GM21723 (cell line): ENCODE data around the gene SERPINE1.
A peak's percentile ranks its signal among the peaks of the same experiment; 100 is the strongest.
"Not testable (repeated sequence)": the region's sequence is repeated elsewhere in the genome, so short reads cannot be mapped to it uniquely, and the experiment has no call there.

Experiments used
- ATAC-seq: cut with Tn5 transposase; IDR thresholded peaks from one replicate; pipeline ENCODE4 v1.9.1; 2021; ENCODE audit warnings: mild to moderate bottlenecking, moderate library complexity; ENCODE audit not compliant: unreplicated experiment

Gene SERPINE1

DNA sequence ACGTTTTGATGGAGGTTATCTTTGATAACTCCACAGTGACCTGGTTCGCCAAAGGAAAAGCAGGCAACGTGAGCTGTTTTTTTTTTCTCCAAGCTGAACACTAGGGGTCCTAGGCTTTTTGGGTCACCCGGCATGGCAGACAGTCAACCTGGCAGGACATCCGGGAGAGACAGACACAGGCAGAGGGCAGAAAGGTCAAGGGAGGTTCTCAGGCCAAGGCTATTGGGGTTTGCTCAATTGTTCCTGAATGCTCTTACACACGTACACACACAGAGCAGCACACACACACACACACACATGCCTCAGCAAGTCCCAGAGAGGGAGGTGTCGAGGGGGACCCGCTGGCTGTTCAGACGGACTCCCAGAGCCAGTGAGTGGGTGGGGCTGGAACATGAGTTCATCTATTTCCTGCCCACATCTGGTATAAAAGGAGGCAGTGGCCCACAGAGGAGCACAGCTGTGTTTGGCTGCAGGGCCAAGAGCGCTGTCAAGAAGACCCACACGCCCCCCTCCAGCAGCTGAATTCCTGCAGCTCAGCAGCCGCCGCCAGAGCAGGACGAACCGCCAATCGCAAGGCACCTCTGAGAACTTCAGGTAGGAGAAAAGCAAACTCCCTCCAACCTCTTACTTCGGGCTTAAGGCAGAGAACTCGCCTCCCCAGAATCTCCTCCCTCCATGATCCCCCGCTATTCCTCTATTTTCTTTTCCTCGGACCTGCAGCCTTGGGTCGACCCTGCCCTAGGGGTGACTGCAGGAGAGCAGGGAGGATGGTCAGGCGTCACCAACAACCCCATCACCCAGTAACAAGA, at the start of gene SERPINE1:
SERPINE1 (plus strand) TSS at position 454 of the 809 bp plus-strand sequence. CDS start 1,290 bp downstream, outside the sequence.
- ATAC-seq, result peak; percentile 53

DNA sequence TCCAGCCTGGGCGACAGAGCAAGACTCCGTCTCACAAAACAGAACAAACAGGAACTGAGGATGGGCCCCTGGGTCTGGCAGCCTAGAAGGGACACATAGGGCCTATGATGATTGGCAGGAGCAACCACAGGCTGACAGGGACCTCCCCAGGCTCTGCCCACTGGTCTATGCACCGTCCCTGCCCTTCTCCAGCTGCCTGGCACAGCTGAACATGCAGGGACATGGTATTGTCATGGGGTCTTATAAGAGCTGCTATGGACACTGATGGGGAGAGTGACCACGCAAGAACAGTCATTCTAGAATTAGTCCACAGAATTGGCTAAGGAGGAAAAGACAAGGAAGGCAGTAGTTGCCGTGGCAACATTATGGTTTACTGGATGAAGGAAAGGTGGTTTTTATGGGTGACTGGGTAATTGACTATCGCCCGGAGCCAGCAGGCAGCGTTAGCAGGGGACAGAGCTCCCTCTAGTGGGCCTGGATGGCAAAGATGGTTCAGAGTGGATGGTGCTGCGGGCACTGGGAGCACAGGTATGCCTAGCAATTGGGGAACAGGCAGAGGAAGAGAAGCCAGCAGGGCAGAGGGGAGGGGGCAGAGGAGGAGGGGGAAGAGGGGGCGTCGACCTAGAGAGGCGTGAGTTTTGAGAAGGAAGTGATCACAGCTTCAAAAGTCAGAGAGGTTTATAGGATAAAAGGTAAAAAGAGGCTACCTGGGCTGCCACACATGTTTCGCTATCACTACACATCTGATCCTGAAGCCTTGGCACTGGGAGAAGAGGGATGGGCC, 49.4 kb upstream of the SERPINE1 start:
- peak; percentile 80 for ATAC-seq

DNA sequence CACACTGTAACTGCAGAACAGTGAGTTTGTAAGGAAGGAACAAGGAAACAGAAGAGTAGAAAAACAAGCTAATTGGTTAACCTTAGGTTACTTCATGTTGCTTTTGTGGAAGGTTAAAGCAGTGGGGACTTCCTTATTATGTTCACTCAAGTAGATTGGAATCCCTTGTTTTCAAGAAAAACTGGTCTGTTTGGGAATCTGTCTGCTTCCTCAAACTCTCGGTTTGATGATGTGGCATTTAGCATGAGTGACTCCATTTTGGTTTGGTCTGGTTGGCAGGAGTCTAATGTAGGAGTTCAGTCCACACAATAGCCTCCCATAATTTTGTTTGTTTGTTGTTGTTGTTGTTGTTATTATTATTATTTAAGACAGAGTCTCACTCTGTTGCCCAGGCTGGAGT, 45.5 kb upstream of the SERPINE1 start:
- no peak for ATAC-seq

DNA sequence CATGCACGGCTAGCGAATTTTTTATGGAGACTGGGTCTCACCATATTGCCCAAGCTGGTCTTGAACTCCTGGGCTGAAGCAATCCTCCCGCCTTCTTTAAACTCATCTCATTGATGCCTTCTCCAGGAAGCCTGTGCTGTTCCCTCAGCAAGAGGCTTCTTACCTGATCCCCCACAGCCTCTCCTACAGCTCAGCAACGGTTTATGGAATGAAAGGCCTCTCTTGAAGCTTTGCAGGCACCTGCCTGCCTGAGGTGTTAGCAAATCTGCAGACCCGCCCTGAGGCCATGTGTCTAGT, 42.1 kb upstream of the SERPINE1 start:
- no peak for ATAC-seq

DNA sequence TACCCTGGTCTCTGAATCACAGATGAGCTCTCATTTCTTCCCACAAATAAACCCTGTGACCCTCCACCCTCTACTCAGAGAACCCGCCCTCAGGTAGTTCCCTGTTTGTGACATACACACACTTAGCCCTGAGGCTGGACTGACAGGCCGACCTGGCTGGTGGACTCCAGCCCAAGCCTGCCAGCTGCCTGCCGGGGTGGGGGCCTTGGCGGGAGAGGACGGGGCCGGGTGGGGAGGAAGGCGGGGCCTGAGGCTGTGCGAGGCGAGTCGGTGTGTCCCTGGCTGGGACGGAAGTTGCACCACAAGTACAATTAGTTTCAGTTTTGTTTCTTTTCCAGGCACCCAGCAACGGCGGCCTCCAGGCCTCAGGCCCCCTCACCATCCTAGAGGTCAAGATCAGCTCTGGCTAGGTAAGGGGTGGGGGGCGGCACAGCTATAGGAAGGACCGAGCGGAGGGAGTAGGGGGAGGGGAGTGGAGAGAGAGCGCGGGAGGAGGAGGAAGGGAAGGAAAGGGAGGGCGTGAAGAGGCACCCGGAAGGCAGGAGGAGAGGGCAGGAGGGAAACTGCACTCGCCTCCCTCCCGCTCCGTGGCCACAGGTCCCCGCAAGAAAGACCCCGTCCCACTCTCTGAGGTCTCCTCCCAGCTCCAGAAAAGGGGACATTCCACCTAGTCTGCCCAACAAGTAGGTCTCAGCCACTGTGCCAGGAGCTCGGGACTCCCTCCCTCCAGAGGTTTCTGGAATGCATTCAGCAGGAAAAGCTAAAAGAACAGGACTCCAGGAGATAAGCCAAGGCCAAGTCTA, 41.5 kb upstream of the SERPINE1 start, which contains the start of gene TRIM56:
TRIM56 (plus strand) TSS at position 320 of the 803 bp plus-strand sequence. CDS start 1,832 bp downstream, outside the sequence.
- peak; percentile 83 for ATAC-seq

DNA sequence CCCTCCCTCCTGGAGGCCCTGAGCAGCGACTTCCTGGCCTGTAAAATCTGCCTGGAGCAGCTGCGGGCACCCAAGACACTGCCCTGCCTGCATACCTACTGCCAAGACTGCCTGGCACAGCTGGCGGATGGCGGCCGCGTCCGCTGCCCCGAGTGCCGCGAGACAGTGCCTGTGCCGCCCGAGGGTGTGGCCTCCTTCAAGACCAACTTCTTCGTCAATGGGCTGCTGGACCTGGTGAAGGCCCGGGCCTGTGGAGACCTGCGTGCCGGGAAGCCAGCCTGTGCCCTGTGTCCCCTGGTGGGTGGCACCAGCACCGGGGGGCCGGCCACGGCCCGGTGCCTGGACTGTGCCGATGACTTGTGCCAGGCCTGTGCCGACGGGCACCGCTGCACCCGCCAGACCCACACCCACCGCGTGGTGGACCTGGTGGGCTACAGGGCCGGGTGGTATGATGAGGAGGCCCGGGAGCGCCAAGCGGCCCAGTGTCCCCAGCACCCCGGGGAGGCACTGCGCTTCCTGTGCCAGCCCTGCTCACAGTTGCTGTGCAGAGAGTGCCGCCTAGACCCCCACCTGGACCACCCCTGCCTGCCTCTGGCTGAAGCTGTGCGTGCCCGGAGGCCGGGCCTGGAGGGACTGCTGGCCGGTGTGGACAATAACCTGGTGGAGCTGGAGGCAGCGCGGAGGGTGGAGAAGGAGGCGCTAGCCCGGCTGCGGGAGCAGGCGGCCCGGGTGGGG, 39.4 kb upstream of the SERPINE1 start:
- no peak for ATAC-seq

DNA sequence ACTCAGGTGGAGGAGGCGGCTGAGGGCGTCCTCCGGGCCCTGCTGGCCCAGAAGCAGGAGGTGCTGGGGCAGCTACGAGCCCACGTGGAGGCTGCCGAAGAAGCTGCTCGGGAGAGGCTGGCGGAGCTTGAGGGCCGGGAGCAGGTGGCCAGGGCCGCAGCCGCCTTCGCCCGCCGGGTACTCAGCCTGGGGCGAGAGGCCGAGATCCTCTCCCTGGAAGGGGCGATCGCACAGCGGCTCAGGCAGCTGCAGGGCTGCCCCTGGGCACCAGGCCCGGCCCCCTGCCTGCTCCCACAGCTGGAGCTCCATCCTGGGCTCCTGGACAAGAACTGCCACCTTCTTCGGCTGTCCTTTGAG, 38.9 kb upstream of the SERPINE1 start:
- ATAC-seq, result no peak

DNA sequence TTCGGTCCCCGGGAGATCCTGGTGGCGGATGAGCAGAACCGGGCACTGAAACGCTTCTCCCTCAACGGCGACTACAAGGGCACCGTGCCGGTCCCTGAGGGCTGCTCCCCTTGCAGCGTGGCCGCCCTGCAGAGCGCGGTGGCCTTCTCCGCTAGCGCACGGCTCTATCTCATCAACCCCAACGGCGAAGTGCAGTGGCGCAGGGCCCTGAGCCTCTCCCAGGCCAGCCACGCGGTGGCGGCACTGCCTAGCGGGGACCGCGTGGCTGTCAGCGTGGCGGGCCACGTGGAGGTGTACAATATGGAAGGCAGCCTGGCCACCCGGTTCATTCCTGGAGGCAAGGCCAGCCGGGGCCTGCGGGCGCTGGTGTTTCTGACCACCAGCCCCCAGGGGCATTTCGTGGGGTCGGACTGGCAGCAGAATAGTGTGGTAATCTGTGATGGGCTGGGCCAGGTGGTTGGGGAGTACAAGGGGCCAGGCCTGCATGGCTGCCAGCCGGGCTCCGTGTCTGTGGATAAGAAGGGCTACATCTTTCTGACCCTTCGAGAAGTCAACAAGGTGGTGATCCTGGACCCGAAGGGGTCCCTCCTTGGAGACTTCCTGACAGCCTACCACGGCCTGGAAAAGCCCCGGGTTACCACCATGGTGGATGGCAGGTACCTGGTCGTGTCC, 37.9 kb upstream of the SERPINE1 start:
- no peak for ATAC-seq

DNA sequence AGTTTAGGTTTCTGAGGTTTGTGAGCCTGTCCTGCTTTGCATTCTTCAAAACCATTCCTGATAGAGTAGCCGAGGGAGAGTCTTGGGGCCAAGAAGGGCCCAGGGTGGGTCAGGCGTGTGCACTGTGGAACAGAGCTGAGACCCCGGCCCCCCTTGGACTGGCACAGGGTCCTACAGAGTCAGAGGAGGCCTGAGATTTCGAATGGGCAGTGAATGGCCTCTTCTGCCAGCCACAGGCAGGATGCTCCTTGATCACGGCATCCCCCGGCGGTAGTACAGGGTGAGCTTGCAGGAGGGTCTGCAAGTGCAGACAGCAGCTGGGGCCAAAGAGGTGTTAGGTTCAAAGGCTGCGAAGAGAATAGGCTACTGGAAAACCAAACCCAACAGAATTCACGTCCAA, 37.0 kb upstream of the SERPINE1 start:
- no peak for ATAC-seq

DNA sequence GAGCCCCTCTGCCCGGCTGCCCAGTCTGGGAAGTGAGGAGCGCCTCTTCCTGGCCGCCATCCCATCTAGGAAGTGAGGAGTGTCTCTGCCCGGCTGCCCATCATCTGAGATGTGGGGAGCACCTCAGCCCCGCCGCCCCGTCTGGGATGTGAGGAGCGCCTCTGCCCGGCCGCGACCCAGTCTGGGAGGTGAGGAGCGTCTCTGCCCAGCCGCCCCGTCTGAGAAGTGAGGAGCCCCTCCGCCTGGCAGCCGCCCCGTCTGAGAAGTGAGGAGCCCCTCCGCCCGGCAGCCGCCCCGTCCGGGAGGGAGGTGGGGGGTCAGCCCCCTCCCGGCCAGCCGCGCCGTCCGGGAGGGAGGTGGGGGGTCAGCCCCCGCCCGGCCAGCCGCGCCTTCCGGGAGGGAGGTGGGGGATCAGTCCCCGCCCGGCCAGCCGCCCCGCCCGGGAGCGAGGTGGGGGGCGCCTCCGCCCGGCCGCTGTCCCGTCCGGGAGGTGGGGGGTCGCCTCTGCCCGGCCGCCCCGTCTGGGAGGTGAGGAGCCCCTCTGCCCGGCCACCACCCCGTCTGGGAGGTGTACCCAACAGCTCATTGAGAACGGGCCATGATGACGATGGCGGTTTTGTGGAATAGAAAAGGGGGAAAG, 34.5 kb upstream of the SERPINE1 start:
- not testable (repeated sequence) for ATAC-seq

DNA sequence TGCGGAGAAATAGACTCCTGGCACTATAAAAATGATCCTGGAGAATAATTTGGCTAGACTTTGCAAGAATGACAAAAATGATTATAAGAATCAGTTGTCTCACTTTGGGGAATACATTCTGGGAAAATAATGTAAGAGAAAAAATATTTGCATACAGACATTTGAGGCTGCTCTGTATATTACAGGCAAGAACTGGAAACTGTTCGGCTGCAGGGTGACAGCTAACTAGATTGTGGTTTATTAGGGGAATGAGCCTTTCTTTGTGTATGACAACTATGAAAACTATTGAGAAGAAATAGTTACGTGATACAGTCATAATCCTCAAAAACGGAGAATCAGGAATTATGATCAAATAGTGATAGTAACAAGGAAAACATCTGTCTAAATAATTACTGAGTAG, 33.0 kb upstream of the SERPINE1 start:
- no peak for ATAC-seq

DNA sequence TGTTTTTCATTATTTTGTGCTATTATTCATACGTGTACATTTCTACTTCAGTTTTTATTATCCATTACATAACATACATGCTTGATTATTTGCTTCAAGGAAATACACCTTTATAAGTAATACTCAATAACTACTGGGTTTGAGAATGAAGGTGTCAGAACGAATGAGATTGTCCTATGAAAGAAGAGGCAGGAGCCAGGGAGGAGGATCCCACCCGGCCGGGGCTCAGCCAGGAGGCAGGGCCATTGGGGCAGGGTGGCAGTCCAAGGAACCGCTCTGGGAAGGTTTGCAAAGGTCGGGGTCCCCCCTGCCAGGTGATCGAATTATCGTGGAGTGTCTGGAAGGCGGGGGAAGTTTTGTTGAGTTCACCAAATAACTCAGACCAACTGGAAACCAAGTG, 32.5 kb upstream of the SERPINE1 start:
- no peak for ATAC-seq

DNA sequence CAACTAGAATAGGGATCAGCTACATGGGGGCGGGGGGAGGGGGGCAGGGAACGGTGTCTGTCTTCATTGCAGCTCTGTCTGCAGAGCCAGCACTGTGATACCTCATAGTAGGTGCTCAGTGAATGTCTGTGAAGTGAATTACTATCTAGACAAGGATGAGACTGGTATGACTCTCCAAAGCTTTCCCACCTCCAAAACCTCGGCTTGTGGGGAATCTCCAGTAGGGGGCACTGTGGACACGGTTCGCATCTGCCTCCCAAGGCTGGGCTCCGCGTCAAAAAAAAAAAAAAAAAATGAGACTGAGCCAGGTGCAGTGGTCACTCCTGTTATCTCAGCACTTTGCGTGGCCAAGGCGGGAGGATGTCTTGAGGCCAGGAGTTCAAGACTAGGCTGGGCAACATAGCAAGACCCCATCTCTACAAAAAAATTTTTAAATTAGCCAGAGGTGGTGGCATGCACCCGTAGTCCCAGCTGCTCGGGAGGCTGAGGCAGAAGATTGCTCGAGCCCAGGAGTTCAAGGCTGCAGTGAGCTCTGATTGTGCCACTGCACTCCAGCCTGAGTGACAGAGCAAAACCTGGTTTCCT, 32.0 kb upstream of the SERPINE1 start:
- no peak for ATAC-seq

DNA sequence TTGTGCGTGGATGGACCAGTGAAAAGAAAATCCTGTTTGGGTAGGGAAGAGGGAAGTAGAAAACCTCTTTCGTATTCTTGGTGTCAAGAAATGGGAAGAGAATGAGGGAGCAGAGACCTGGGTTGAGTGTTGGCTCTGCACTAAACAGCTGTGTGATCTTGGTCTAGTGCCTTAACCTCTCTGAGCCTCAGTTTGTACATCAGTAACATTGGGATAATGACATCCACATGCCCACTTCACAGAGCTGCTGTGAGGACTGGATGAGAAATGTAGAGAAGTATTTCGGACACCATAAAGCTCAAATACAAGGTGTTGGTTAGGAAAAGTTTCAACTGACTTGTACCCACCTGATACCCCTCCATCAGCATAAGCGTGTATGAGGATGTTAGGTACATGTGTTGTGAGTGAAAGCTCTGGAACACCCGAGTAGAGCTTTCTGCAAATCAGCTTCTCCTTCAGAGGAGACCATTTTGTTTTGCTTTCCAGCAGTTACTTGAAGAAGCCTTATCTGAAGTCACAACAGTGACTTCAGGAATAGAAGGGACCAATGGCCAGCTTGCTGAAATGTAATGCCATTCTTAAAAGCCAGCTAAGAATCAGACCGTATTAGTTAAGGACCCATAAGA, 30.5 kb upstream of the SERPINE1 start:
- no peak for ATAC-seq

DNA sequence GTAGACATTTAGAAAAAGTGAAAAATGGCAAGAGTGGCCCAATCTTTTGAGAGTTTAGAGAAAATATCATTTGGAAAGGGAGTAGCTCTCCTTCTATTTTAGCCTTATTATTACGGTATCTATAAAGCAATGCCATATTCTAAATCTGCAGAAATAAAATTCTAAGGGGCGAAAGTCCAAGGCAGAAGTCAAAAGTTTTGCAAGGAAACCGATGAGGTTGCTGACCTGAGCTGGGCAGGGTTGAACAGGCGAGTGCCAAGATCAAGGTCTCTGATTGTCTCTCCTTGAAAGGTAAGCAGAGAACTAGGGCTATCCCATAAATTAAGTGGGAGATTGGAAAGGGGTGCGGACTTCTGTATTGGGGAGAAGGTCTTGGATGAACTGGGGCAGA, 30.0 kb upstream of the SERPINE1 start:
- no peak for ATAC-seq

DNA sequence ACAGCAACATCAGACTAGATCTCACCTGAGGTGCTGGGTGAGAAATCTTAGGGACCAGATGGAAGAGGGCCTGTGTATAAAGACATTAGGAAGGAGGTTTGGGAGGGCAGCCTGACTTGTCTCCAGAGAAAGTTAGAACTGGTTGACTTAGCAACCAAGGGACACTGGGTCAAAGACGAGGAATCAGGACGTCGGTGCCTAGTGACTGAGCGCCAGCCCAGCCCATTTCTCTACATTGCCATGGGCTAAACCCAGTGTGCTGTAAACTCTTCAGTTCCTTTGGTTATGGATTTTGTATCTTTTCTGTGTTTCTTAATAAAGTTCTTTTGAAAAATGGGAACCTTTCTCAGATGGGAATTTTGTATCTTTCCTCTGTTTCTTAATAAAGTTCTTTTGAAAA, 29.3 kb upstream of the SERPINE1 start:
- no peak for ATAC-seq

DNA sequence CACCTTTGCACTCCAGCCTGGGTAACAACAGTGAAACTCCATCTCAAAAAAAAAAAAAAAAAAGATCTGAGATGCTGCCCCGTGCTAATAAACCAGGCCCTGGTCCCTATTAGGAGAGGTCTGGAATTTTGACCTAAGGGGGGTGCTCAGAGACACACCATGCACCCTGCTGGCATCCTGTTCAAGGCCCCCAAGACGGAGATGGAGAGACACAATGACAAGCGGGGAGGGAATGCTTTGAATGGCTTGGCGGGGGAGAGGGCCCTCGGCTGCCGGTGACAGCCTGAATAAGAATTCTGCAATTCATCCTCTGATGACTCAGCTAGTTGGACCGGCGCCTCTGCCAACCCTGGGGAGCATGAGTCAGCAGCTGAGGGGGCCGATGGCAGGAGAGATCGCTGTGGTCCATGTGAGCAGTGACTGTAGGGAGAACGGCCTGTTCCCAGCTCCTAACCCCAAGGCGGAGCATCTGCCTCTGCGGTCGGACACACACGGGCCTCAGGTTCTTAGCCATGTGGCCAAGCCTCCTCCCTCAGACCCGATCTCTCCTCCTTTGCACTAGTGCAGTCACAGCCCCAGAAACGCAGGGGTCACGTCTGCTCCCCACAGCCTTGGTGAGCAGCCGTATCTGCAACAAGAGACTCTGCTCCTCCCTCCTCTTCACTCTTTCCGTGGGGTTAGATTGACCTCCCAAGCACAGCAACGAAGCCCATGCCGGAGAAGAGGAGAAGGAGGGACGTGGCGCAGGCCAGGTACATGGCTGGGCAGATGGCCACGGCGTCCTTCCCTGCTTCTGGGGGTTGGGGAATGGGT, 26.7 kb upstream of the SERPINE1 start:
- ATAC-seq, result no peak
